GM21367 (cell line): Measurements from ENCODE around the gene GABRP.

Experiments used
- ATAC-seq: cut with Tn5 transposase; IDR thresholded peaks from one replicate; pipeline ENCODE4 v1.9.1; 2021; ENCODE audit not compliant: unreplicated experiment

The GABRP gene

GRCh38 chr5:170860415-170860814 lies 76.9 kb downstream of the GABRP start:
- no peak for ATAC-seq

GRCh38 chr5:170860818-170861666 lies 77.5 kb downstream of the GABRP start:
- ATAC-seq, result no peak

- no peak for ATAC-seq
These were observed 78.1 kb downstream of the GABRP start for GRCh38 chr5:170861667-170861916.

GRCh38 chr5:170861917-170862766 lies 78.6 kb downstream of the GABRP start, which contains the start of gene RANBP17:
Gene RANBP17, plus strand, starts transcription at chr5:170862018.
- ATAC-seq, result no peak

- no peak for ATAC-seq
These were observed 80.1 kb downstream of the GABRP start for GRCh38 chr5:170863646-170864045.
